HEK293 (cell line): ENCODE results near the gene RPL23.

Source experiments
- GLI4 ChIP-seq: fragments of 450-650 bp; formaldehyde crosslinking; IDR thresholded peaks from 2 replicates; pipeline ENCODE4 v1.5.1; 2016; ENCODE audit warnings: missing biosample characterization, missing genetic modification characterization
- GLIS1 ChIP-seq: fragments of 450-650 bp; formaldehyde crosslinking; IDR thresholded peaks from 2 replicates; pipeline ENCODE4 v1.5.1; 2016; ENCODE audit warnings: missing biosample characterization, missing genetic modification characterization
- KLF9 ChIP-seq: fragments of 450-650 bp; formaldehyde crosslinking; IDR thresholded peaks from 2 replicates; pipeline ENCODE4 v1.5.1; 2016; ENCODE audit warnings: missing biosample characterization, missing genetic modification characterization, low read depth
- MZF1 ChIP-seq: fragments of 450-650 bp; formaldehyde crosslinking; IDR thresholded peaks from 2 replicates; pipeline ENCODE4 v1.5.1; 2017; ENCODE audit warnings: missing biosample characterization, missing genetic modification characterization, borderline replicate concordance
- SP2 ChIP-seq: fragments of 450-650 bp; formaldehyde crosslinking; IDR thresholded peaks from 2 replicates; pipeline ENCODE4 v1.5.1; 2016; ENCODE audit warnings: missing biosample characterization, missing genetic modification characterization
- TCF7L2 ChIP-seq: IDR thresholded peaks from 2 replicates; pipeline ENCODE4 v1.6.1; 2011; ENCODE audit warnings: low read depth, mild to moderate bottlenecking, inconsistent platforms, low read length, moderate library complexity, borderline replicate concordance
- ZNF132 ChIP-seq: fragments of 450-650 bp; formaldehyde crosslinking; IDR thresholded peaks from 2 replicates; pipeline ENCODE4 v1.5.1; 2017; ENCODE audit warnings: missing biosample characterization, missing genetic modification characterization, borderline replicate concordance
- ZNF174 ChIP-seq: fragments of 450-650 bp; formaldehyde crosslinking; IDR thresholded peaks from 2 replicates; pipeline ENCODE4 v1.5.0; 2017; ENCODE audit warnings: missing biosample characterization, mild to moderate bottlenecking, missing genetic modification characterization
- ZNF223 ChIP-seq: fragments of 450-650 bp; formaldehyde crosslinking; IDR thresholded peaks from 2 replicates; pipeline ENCODE4 v1.5.1; 2016; ENCODE audit warnings: missing biosample characterization, missing genetic modification characterization
- ZNF239 ChIP-seq: fragments of 450-650 bp; formaldehyde crosslinking; IDR thresholded peaks from 2 replicates; pipeline ENCODE4 v1.5.1; 2016; ENCODE audit warnings: missing biosample characterization, missing genetic modification characterization
- ZNF302 ChIP-seq: fragments of 450-650 bp; formaldehyde crosslinking; IDR thresholded peaks from 2 replicates; pipeline ENCODE4 v1.5.1; 2016; ENCODE audit warnings: missing biosample characterization, missing genetic modification characterization, low read depth
- ZNF529 ChIP-seq: fragments of 450-650 bp; formaldehyde crosslinking; IDR thresholded peaks from 2 replicates; pipeline ENCODE4 v1.5.1; 2017; ENCODE audit warnings: missing genetic modification characterization, missing biosample characterization; ENCODE audit not compliant: insufficient replicate concordance
- ZNF626 ChIP-seq: fragments of 450-650 bp; sonication (Bioruptor Pico); formaldehyde crosslinking; IDR thresholded peaks from 2 replicates; pipeline ENCODE4 v1.5.1; 2018; ENCODE audit warnings: missing biosample characterization, missing genetic modification characterization, inconsistent platforms
- ZNF664 ChIP-seq: fragments of 450-650 bp; formaldehyde crosslinking; IDR thresholded peaks from 2 replicates; pipeline ENCODE4 v1.5.1; 2016; ENCODE audit warnings: missing biosample characterization, missing genetic modification characterization
- ZNF830 ChIP-seq: fragments of 450-650 bp; IDR thresholded peaks from 2 replicates; pipeline ENCODE4 v1.5.0; 2018; ENCODE audit warnings: missing biosample characterization, missing genetic modification characterization, low read depth, mild to moderate bottlenecking, moderate library complexity
- TF ChIP-seq, protein P1 (sequence below): fragments of 450-650 bp; IDR thresholded peaks from 2 replicates; pipeline ENCODE4 v1.5.1; 2018; ENCODE audit warnings: missing biosample characterization, missing genetic modification characterization
- TF ChIP-seq, protein P2 (sequence below): fragments of 450-650 bp; formaldehyde crosslinking; IDR thresholded peaks from 2 replicates; pipeline ENCODE4 v1.5.1; 2016; ENCODE audit warnings: missing biosample characterization, missing genetic modification characterization, borderline replicate concordance
- TF ChIP-seq, protein P3 (sequence below): fragments of 450-650 bp; formaldehyde crosslinking; IDR thresholded peaks from 2 replicates; pipeline ENCODE4 v1.5.1; 2017; ENCODE audit warnings: missing biosample characterization, mild to moderate bottlenecking, missing genetic modification characterization, moderate library complexity
- TF ChIP-seq, protein P4 (sequence below): fragments of 450-650 bp; formaldehyde crosslinking; IDR thresholded peaks from 2 replicates; pipeline ENCODE4 v1.5.1; 2016; ENCODE audit warnings: missing biosample characterization, missing genetic modification characterization
- TF ChIP-seq, protein P5 (sequence below): fragments of 450-650 bp; formaldehyde crosslinking; IDR thresholded peaks from 2 replicates; pipeline ENCODE4 v1.5.1; 2016; ENCODE audit warnings: missing biosample characterization, missing genetic modification characterization, low read depth
- TF ChIP-seq, protein P6 (sequence below): fragments of 450-650 bp; formaldehyde crosslinking; IDR thresholded peaks from 2 replicates; pipeline ENCODE4 v1.5.1; 2016; ENCODE audit warnings: missing biosample characterization, missing genetic modification characterization

RPL23 gene

DNA sequence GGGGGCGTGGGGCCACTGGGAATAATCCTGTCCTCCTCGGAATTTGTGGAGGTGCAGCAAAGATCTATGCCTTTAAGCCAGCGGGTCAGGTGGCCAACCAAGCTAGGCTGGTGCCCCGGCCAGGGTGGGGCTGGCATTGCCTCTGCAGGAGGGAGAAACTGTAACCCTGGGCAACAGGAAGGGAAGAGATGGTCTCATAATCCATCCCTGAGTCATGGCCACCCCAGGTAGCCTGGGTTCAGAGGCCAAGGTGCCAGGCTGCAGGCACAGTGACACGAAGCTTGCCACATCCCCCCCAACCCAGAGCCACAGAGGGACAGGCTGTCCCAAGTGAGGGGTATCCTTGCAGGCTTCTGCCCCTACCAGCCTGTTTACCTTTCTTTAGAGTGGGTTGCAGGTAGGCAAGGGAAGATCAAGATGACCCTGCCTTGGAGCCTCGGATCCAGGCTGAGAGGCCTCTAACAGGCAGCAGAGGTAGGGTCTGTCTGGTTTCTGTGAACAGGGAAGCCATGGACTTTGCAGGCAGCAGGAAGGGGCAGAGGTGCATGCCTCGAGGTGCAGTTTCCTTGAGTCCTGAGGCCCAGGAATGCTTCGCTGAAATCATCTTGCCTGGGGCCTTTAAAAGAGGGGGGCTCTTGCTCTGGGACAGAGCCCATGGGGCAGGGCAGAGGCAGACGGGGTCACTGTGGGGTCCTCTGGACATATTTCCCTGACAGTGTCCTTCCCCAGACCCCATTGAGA lies 20.3 kb upstream of the RPL23 start (continued):
- TF ChIP-seq, protein P1, sequence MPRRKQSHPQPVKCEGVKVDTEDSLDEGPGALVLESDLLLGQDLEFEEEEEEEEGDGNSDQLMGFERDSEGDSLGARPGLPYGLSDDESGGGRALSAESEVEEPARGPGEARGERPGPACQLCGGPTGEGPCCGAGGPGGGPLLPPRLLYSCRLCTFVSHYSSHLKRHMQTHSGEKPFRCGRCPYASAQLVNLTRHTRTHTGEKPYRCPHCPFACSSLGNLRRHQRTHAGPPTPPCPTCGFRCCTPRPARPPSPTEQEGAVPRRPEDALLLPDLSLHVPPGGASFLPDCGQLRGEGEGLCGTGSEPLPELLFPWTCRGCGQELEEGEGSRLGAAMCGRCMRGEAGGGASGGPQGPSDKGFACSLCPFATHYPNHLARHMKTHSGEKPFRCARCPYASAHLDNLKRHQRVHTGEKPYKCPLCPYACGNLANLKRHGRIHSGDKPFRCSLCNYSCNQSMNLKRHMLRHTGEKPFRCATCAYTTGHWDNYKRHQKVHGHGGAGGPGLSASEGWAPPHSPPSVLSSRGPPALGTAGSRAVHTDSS = no peak
- no peak for TF ChIP-seq GLI4 (tag by site-specific recombination)
- TF ChIP-seq, protein P2, sequence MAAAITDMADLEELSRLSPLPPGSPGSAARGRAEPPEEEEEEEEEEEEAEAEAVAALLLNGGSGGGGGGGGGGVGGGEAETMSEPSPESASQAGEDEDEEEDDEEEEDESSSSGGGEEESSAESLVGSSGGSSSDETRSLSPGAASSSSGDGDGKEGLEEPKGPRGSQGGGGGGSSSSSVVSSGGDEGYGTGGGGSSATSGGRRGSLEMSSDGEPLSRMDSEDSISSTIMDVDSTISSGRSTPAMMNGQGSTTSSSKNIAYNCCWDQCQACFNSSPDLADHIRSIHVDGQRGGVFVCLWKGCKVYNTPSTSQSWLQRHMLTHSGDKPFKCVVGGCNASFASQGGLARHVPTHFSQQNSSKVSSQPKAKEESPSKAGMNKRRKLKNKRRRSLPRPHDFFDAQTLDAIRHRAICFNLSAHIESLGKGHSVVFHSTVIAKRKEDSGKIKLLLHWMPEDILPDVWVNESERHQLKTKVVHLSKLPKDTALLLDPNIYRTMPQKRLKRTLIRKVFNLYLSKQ = no peak
- TF ChIP-seq ZNF830 (tag by site-specific recombination) = no peak
- TF ChIP-seq, protein P3, sequence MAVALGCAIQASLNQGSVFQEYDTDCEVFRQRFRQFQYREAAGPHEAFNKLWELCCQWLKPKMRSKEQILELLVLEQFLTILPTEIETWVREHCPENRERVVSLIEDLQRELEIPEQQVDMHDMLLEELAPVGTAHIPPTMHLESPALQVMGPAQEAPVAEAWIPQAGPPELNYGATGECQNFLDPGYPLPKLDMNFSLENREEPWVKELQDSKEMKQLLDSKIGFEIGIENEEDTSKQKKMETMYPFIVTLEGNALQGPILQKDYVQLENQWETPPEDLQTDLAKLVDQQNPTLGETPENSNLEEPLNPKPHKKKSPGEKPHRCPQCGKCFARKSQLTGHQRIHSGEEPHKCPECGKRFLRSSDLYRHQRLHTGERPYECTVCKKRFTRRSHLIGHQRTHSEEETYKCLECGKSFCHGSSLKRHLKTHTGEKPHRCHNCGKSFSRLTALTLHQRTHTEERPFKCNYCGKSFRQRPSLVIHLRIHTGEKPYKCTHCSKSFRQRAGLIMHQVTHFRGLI (tag by site-specific recombination) = peak; percentile 75
- TF ChIP-seq ZNF664 (tag by site-specific recombination) = no peak
- TF ChIP-seq KLF9 (tag by site-specific recombination) = no peak
- TF ChIP-seq ZNF529 (tag by site-specific recombination) = no peak
- TF ChIP-seq SP2 (tag by site-specific recombination) = no peak
- TF ChIP-seq ZNF239 (tag by site-specific recombination) = no peak
- TF ChIP-seq ZNF626 (tag by site-specific recombination) = no peak
- TF ChIP-seq ZNF174 (tag by site-specific recombination) = no peak
- TF ChIP-seq GLIS1 (tag by site-specific recombination) = peak; percentile 83
- TF ChIP-seq, protein P4, sequence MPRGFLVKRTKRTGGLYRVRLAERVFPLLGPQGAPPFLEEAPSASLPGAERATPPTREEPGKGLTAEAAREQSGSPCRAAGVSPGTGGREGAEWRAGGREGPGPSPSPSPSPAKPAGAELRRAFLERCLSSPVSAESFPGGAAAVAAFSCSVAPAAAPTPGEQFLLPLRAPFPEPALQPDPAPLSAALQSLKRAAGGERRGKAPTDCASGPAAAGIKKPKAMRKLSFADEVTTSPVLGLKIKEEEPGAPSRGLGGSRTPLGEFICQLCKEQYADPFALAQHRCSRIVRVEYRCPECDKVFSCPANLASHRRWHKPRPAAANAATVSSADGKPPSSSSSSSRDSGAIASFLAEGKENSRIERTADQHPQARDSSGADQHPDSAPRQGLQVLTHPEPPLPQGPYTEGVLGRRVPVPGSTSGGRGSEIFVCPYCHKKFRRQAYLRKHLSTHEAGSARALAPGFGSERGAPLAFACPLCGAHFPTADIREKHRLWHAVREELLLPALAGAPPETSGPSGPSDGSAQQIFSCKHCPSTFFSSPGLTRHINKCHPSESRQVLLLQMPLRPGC (tag by site-specific recombination) = no peak
- TF ChIP-seq, protein P5, sequence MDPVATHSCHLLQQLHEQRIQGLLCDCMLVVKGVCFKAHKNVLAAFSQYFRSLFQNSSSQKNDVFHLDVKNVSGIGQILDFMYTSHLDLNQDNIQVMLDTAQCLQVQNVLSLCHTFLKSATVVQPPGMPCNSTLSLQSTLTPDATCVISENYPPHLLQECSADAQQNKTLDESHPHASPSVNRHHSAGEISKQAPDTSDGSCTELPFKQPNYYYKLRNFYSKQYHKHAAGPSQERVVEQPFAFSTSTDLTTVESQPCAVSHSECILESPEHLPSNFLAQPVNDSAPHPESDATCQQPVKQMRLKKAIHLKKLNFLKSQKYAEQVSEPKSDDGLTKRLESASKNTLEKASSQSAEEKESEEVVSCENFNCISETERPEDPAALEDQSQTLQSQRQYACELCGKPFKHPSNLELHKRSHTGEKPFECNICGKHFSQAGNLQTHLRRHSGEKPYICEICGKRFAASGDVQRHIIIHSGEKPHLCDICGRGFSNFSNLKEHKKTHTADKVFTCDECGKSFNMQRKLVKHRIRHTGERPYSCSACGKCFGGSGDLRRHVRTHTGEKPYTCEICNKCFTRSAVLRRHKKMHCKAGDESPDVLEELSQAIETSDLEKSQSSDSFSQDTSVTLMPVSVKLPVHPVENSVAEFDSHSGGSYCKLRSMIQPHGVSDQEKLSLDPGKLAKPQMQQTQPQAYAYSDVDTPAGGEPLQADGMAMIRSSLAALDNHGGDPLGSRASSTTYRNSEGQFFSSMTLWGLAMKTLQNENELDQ = no peak
- no peak for TF ChIP-seq ZNF223
- TF ChIP-seq, protein P6, sequence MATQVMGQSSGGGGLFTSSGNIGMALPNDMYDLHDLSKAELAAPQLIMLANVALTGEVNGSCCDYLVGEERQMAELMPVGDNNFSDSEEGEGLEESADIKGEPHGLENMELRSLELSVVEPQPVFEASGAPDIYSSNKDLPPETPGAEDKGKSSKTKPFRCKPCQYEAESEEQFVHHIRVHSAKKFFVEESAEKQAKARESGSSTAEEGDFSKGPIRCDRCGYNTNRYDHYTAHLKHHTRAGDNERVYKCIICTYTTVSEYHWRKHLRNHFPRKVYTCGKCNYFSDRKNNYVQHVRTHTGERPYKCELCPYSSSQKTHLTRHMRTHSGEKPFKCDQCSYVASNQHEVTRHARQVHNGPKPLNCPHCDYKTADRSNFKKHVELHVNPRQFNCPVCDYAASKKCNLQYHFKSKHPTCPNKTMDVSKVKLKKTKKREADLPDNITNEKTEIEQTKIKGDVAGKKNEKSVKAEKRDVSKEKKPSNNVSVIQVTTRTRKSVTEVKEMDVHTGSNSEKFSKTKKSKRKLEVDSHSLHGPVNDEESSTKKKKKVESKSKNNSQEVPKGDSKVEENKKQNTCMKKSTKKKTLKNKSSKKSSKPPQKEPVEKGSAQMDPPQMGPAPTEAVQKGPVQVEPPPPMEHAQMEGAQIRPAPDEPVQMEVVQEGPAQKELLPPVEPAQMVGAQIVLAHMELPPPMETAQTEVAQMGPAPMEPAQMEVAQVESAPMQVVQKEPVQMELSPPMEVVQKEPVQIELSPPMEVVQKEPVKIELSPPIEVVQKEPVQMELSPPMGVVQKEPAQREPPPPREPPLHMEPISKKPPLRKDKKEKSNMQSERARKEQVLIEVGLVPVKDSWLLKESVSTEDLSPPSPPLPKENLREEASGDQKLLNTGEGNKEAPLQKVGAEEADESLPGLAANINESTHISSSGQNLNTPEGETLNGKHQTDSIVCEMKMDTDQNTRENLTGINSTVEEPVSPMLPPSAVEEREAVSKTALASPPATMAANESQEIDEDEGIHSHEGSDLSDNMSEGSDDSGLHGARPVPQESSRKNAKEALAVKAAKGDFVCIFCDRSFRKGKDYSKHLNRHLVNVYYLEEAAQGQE = no peak
- TF ChIP-seq ZNF132 (tag by site-specific recombination) = no peak
- no peak for TF ChIP-seq ZNF302 (tag by site-specific recombination)
- no peak for TF ChIP-seq MZF1 (tag by site-specific recombination)
- TF ChIP-seq TCF7L2 = no peak
